ENCODE measurements around the gene TMEM169.
"Not testable (repeated sequence)": the region's sequence is repeated elsewhere in the genome, so short reads cannot be mapped to it uniquely, and the experiment has no call there.

The TMEM169 gene

GRCh38 chr2:216131175-216131926, 49.6 kb downstream of the TMEM169 start:
- DNase-seq (ENCODE audit: low read depth in 2 of 2): no peak

GRCh38 chr2:216132585-216132984, 50.9 kb downstream of the TMEM169 start:
- no peak for DNase-seq (ENCODE audit: low read depth in 2 of 2)

GRCh38 chr2:216133397-216133796, 51.7 kb downstream of the TMEM169 start:
- DNase-seq (ENCODE audit: low read depth in 2 of 2): no peak

- no peak for DNase-seq (ENCODE audit: low read depth in 2 of 2)
Observed at GRCh38 chr2:216134958-216135541, 53.3 kb downstream of the TMEM169 start.

- no peak for DNase-seq (ENCODE audit: low read depth in 2 of 2)
Observed at GRCh38 chr2:216139884-216140283, 58.2 kb downstream of the TMEM169 start.

- not testable (repeated sequence) for DNase-seq (ENCODE audit: low read depth in 2 of 2)
Observed at GRCh38 chr2:216141516-216141915, 59.8 kb downstream of the TMEM169 start.

GRCh38 chr2:216142540-216142939, 60.8 kb downstream of the TMEM169 start:
- DNase-seq (ENCODE audit: low read depth in 2 of 2): peak in 1 of 2 experiments; percentile 12

- no peak for DNase-seq (ENCODE audit: low read depth in 2 of 2)
Observed at GRCh38 chr2:216144372-216144771, 62.7 kb downstream of the TMEM169 start.

- no peak for DNase-seq (ENCODE audit: low read depth in 2 of 2)
Observed at GRCh38 chr2:216144857-216145256, 63.1 kb downstream of the TMEM169 start.

GRCh38 chr2:216146573-216146972, 64.9 kb downstream of the TMEM169 start:
- DNase-seq (ENCODE audit: low read depth in 2 of 2): no peak

GRCh38 chr2:216147172-216148131, 65.7 kb downstream of the TMEM169 start:
- no peak for DNase-seq (ENCODE audit: low read depth in 2 of 2)

- no peak for DNase-seq (ENCODE audit: low read depth in 2 of 2)
Observed at GRCh38 chr2:216148983-216149382, 67.3 kb downstream of the TMEM169 start.

GRCh38 chr2:216149741-216150140, 68.0 kb downstream of the TMEM169 start:
- DNase-seq (ENCODE audit: low read depth in 2 of 2): no peak

- no peak for DNase-seq (ENCODE audit: low read depth in 2 of 2)
Observed at GRCh38 chr2:216151313-216152025, 69.8 kb downstream of the TMEM169 start.

All from stimulated activated CD4-positive, alpha-beta T cell treated with anti-CD3 and anti-CD28 coated beads, Interleukin-12 subunit alpha, Interleukin-12 subunit beta, amount 100 ng/mL, for 24 hours (primary cell).